ENCODE measurements around the gene MRM3.
"Not testable (repeated sequence)": the region's sequence is repeated elsewhere in the genome, so short reads cannot be mapped to it uniquely, and the experiment has no call there.

MRM3 gene, protein sequence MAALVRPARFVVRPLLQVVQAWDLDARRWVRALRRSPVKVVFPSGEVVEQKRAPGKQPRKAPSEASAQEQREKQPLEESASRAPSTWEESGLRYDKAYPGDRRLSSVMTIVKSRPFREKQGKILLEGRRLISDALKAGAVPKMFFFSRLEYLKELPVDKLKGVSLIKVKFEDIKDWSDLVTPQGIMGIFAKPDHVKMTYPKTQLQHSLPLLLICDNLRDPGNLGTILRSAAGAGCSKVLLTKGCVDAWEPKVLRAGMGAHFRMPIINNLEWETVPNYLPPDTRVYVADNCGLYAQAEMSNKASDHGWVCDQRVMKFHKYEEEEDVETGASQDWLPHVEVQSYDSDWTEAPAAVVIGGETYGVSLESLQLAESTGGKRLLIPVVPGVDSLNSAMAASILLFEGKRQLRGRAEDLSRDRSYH

DNA sequence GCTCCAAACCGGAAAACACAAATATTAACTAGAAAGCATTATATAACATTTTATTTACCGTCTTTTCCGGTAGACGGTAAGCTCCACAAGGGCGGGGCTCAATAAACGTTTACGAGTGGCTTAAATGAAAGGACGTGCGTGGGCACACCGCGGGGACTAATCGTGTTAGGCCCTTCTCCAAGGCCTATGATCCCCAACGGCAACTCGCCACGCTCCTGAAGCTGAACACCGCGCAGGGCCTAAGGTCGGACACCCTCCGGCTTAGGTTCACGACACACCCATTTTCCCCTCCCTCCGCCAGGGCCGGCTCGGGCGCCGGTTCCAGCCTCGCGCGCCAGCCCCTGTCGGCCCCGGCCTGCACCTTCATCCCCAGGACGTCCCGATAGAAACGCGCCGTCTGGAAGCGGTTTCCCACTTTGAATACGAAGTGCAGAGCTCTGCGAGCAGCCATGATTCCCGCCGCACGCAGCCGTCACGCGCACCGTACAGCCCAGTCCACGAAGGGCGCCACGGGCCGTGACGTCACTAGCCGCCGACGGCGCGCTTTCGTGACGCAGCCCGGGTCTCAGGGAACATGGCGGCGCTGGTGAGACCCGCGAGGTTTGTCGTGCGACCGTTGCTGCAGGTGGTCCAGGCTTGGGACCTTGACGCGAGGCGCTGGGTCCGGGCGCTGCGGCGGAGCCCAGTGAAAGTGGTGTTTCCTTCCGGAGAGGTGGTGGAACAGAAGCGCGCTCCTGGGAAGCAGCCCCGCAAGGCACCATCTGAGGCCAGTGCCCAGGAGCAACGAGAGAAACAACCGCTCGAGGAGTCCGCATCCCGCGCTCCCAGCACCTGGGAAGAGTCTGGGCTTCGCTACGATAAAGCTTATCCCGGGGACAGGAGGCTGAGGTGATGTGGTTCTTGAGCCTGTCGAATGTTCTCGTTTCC, at the start of gene MRM3, which contains the start of gene GLOD4:
MRM3 (plus strand) TSS at position 549 of the 927 bp plus-strand sequence; CDS start at position 575, 26 bp downstream.
GLOD4 (minus strand) TSS at position 476 of the 927 bp plus-strand sequence; CDS start at position 451, 25 bp downstream.
- DNase-seq (ENCODE audit: low read depth in 2 of 2): peak; percentile 90 to 92

DNA sequence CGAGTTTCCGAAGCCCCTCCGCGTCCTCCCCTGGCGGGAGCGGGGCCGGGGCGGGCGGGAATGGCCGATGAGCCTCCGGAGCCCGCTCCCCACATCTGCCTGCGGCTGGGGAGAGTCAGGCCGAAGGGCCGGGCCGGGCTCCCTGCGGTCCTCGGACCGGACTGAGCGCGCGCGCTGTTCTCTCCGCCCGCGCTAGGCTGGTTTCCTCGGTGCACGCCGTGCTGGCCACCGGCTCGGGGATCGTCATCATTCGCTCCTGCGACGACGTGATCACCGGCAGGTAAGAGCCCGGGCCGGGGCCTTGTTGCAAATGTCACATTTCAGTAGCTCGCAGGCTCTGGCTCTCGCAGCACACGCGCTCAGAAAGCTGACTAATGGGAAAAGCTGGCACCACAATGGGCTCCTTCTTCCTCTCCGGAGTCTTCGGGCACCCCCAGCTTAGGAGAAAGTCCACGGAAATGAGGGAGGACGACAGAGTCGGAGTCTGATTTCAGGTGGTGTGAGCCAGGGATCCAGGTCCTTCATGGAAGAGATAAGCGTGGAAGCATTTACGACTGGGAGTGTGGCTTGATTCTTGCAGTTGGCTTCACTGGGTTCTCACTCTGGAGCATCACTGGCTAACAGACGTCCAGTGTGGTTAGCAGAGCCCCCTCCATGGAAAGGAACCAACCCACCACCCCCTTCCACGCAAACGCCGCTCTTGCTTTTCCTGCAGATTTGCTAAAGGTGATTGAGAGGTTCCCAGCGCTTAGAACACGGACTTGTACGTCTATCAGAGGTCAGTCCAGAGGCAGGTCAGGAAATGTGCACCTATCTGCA, 49.0 kb upstream of the MRM3 start:
- DNase-seq (ENCODE audit: low read depth in 2 of 2): peak in 1 of 2 donors; percentile 27

DNA sequence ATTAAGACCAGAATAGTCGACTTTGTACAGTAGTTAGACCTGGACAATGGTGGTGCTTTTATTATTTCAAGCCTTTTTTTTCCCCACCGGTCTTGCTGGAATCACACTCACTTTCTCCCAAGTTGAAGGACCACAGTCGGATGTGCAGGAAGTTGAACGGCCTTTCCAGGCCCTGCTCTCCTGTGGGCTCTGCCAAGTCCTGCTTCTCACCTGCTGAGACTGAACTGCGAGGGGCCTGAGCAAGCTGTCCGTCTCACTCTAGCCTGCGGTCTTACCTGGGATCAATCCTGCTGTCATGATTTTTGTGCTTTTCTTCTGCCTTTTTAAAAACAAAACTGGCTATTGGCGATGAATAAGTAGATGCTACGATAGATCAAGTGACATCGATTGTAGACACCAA, 48.4 kb upstream of the MRM3 start:
- no peak for DNase-seq (ENCODE audit: low read depth in 2 of 2)

DNA sequence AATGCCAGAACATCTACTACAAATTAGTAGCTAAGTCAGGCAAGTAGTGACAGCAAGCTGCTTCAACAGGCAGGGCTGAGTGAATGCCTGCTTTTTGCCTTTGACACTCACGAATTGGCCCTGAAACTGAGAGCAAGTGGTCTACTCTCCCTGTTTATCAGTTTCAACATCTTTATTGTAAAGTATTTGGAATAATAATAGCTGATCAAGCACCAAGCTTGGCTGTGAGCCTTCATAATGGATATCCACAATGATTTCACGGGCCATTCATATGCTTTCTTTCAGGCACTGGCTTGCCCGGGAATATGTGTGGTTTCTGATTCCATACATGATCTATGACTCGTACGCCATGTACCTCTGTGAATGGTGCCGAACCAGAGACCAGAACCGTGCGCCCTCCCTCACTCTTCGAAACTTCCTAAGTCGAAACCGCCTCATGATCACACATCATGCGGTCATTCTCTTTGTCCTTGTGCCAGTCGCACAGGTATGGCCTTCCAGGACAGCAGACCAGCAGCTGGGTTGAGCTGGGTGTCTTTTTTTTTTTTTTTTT, 44.5 kb upstream of the MRM3 start:
- no peak for DNase-seq (ENCODE audit: low read depth in 2 of 2)

DNA sequence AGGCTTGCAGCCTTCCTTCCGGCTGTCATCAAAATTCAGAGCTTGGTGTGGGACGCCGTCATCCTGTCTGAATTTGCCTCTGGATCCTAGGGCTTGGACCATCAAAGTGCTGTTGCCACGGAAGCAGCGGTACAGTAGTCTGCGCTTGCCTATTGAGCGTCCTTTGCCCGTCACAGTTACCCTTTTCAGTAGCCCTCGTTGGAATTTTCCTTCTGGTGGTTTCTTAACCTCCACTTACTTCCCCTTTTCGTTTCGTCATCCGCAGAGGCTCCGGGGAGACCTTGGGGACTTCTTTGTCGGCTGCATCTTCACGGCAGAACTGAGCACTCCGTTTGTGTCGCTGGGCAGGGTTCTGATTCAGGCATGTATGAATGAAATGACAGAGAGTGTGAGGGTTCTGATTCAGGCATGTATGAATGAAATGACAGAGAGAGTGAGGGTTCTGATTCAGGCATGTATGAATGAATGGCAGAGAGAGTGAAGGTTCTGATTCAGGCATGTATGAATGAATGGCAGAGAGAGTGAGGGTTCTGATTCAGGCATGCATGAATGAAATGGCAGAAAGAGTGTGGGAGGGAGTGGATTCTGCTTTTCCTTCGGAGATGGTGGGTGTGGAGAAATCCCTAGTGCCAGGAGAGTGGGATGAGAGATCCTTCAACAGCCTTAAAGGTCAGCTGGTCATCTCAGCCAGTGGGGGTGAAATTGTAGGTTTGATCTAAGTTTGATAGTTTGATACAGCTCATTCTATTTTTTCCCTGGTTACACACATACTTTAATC, 41.7 kb upstream of the MRM3 start:
- DNase-seq (ENCODE audit: low read depth in 2 of 2): peak in 1 of 2 donors; percentile 4

DNA sequence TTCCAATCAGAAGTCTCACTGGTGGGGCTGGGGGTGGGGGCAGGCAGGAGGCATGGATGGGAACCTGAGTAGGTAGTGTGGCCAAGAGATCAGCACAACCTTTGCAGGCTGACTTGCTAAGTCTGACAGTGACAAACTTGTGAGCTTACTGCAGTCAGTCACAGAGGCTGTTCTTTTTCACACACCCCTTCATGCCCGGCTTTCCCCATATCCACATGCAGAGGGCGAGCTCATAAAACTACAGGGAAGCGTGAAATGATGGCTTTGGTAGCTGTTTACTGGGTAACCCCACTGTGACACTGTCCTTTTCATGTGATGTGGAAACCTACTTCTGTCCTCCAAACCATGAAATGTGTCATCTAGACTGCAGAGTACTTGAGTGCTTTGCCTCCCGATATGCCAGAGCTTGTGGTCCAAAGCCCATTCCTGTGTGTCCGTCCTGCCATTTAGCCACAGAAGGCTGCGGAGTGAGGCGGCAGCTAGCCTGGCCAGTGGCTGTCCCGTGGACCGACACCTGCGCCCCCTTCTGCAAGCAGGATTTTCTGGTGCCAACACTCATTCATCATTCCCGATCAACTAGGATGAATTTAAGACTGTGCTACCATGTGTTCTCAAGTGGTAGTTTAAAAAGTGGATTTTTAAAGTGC, 39.9 kb upstream of the MRM3 start:
- DNase-seq (ENCODE audit: low read depth in 2 of 2): no peak

DNA sequence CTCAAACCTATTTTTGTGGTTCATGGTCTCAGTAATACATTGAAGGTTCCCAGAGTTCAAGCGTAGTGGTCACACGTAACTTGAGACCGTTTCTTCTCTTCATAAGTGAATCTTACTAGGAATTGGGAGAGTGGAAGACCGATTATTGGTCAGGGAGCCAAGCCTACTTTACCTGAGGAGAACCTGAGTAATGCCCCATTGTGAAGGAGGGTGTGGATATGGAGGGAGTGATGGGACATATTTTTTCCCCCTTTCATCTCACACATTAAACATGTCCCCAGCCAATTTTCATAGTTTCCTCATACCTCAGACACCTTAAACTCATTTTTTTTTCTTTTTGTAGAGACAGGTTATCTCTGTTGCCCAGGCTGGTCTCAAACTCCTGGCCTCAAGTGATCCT, 39.0 kb upstream of the MRM3 start:
- no peak for DNase-seq (ENCODE audit: low read depth in 2 of 2)

DNA sequence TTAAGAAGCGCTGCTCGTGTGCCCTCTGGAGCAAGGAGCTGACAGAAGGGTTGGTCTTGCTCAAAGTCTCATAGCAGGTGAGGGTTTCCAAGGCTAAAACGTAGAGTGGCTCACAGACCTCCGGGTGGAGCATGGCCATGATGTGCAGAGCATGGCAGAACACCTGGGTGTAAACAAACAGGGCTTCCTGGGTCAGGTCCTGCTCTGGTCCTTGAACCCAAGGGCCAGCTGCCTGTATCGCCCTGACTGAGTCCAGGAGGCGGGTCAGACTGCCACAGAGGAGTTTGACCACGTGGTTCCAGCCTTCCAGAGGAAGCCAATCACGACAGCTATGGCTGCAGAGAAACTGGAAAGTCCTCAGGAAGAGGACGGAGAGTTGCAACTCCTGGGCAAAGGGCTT, 37.2 kb upstream of the MRM3 start:
- no peak for DNase-seq (ENCODE audit: low read depth in 2 of 2)

DNA sequence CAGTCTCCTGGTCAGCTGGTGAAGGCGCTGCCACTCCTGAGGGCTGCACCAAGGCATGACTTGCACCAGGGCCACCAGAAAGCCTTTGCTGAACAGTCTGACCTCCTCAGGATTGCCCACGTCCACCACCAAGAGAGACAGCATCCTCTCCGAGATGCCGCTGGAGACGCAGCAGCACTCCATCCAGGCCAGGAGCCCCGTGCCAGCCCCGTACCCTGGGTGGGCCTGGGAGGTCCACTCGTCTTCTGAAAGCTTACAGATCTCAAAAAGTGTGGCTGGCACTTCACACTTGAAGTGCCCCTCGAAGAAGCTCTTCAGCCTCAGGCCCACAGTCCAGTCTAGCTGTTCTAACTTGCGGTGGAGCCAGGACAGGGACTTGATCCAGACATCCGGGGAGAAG, 36.7 kb upstream of the MRM3 start:
- no peak for DNase-seq (ENCODE audit: low read depth in 2 of 2)

DNA sequence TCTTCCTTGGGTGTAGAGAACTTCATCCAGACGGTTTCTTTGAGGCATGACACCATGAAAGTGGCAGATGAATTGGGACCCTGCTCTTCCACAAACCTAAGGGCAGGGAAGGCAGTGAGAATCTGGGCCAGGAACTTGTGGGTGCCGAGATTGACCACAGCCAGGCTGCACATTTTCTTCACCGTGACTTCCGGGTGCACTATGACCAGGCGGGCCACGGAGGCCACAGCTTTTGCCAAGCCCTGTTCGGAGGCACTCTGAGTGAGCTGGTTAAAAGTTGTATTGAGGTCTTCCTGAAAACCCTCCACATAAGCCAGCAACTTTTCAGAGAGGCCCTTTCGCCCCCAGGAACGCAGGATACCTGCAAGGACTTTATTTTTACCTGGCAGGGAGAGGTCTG, 36.0 kb upstream of the MRM3 start:
- no peak for DNase-seq (ENCODE audit: low read depth in 2 of 2)

DNA sequence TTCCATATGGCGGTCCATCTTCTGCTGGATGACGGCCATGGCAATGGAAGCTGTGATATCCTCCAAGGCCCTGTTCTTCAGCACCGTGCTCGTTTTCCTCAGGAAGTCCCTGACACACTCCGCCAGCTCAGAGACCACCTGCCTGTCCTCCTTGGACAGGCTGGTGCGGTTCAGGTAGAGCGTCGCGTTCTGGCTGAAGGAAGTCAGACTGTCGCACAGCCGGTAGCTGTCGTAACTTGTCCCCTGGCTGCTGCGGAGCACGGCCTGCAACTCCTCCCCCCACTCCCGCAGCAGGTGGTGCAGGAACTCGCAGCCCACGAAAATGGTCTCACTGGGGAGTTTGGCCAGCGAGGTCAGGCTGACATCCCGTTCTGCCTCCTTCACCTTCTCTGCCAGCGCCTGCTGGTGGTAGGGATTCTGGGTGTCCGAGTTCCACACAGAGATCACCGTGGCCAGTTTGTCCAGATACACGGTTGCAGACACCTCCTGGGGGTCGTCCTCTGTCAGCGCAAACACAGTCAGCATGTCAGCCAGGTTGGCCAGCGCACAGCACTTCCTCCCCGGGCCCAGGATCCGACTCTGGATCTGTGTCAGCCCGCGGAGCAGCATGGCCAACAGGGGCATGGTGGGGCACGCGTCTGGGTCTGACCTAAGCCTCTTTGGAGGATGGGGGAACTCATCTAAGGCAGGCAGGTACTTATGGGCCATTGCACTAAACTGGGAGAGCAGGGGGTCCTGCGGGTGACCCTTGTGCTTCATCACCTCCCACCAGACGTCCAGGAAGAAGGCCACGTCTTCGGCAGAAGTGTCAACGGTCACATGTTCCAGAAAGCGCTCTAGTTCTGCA, 35.1 kb upstream of the MRM3 start:
- DNase-seq (ENCODE audit: low read depth in 2 of 2): no peak

DNA sequence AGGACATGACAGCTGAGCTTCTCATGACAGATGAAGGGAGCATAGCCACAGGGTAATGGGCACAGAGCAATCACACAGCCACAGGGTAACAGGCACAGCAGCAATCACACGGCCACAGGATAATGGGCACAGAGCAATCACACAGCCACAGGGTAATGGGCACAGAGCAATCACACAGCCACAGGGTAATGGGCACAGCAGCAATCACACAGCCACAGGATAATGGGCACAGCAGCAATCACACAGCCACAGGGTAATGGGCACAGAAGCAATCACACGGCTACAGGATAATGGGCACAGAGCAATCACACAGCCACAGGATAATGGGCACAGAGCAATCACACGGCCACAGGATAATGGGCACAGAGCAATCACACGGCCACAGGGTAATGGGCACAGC, 33.5 kb upstream of the MRM3 start:
- not testable (repeated sequence) for DNase-seq (ENCODE audit: low read depth in 2 of 2)

DNA sequence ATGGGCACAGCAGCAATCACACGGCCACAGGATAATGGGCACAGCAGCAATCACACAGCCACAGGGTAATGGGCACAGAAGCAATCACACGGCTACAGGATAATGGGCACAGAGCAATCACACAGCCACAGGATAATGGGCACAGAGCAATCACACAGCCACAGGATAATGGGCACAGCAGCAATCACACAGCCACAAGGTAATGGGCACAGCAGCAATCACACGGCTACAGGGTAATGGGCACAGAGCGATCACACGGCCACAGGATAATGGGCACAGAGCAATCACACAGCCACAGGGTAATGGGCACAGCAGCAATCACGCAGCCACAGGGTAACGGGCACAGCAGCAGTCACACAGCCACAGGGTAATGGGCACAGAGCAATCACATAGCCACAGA, 32.8 kb upstream of the MRM3 start:
- not testable (repeated sequence) for DNase-seq (ENCODE audit: low read depth in 2 of 2)

DNA sequence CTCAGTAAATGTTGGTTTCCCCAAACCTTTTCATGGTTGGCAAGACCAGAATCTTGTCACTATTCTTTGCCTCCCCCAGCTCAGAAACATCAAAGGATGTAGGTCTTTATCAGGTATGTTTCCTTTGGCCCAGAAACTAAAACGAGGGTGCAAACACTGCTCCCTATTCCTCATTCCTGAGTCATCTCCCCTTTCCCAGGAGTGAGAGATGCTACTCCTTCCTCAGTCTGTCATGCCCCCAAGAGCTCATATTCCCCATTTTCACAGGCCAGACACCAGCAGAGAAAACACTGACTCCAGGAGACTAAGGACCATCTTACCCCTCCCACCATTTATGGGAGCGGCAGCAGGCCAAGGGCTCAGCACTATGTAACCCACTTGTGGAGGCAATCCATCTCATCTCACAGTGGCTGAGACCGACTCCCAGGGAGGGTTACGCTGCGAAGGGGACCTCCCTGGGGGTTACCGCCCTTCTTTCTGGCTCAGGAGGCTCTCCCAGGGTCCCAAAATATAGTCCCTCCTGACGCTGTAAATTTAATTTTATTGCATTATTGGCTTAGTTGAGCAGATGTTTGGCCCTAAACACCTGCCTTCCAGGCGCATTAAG, 31.6 kb upstream of the MRM3 start:
- no peak for DNase-seq (ENCODE audit: low read depth in 2 of 2)

DNA sequence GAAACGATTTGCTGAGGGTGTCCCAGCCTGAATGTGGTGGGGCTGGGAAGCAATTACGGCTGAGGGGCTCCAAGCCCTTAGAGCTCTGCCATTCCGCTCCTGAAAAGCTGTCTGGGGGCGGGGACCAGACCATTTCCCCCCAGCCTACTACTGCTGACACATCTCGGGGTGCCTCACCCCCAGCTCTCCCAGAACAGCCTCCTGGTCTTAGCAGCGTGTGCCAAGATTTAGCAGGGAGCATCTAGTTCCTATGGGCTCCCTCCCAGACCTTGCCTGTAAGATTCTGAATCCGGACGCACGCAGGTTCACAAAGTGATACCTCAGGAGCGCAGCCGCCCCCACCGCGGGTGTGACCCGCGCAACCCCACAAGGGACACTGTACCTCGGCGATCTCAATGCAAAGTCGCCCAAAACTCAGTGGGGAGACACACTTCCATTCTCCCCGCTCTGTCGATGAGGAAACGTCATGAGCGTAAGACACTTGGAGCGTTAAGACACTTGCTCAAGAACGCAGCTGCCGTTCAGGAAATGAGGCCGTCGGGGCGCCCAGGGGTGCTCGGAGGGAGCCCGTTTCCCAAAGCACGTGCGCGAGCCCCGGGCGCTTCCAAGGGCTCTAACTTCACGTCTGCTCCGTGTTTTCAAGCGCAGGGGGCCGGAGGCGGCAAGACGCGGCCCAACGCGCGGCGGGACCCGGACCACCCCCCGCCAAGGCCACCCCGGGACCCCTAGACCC, 30.7 kb upstream of the MRM3 start:
- peak; percentile 25 to 29 for DNase-seq (ENCODE audit: low read depth in 2 of 2)

DNA sequence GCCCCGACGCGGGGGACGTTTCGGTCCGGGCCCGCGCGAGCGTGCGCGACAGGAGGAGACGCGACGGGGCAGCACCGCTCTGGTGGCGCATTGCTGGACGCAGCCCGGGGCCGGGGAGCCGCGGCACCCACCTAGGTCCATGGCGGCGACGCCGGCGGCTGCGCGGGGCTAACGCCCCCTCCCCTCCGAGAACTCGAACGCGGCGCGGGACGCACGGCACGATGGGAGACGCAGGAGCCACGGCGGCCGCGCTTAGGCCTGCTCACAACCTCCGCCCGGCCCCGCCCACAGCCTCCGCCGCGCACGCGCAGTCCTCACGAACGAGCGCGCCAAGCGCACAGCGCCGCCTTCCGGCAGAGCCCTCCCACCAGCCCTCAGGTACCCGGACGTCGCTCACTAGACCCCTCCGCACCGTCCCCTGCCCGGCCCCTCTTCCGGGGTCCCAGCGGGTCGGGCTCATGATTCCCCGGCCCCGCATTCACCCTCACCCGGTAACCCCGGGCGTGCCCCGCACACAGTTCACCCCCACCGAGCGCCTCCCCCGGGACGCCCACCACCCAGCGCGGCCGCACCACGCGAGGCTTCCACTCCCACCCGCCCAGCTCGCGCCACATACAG, 30.0 kb upstream of the MRM3 start, which contains the start of gene GEMIN4:
GEMIN4 (minus strand) TSS at position 263 of the 618 bp plus-strand sequence; CDS start at position 141, 122 bp downstream.
- DNase-seq (ENCODE audit: low read depth in 2 of 2): peak; percentile 97

DNA sequence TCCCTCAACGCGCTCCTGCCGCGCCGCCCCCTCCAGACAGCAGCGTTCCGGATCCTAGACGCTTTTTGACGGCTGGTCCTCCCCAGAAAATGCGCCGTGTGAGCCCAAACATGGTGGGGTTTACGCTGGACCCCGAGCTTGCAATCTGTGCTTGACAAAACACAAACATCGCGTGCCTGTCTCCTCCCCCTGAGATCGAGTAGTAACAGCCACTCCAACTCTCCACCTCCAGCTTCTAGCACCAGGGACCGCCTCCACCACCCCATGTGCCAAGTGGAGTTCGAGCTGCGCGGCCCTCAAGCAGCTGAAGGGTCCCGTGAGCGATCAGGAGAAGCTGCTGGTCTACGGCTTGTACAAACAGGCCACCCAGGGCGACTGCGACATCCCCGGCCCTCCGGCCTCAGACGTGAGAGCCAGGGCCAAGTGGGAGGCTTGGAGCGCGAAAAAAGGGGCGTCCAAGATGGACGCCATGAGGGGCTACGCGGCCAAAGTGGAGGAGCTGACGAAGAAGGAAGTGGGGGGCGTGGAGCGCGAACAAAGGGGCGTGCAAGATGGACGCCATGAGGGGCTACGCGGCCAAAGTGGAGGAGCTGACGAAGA, 29.4 kb upstream of the MRM3 start:
- DNase-seq (ENCODE audit: low read depth in 2 of 2): no peak
